Naive thymus-derived CD4-positive, alpha-beta T cell (primary cell): ENCODE data around the gene AADACL4. TPM values are rescaled to one million over a fixed set of nuclear protein-coding genes. Genes with fewer than 3 reads are reported as not detected.

Source experiments
- ATAC-seq: fragments of 150-1000 bp; cut with Tn5 transposase; 2 replicates; pipeline ENCODE4 v1.10.0; 2021; ENCODE audit warnings: mild to moderate bottlenecking, moderate library complexity
- CTCF ChIA-PET: fragments of 350-600 bp; sonication (Branson Sonifier 250); formaldehyde crosslinking; loops from one replicate; lab custom pipeline; 2021; ENCODE audit warnings: antibody characterized with exemption; lab: Charles Lee
- POLR2A ChIA-PET: fragments of 350-600 bp; sonication (Branson Sonifier 250); formaldehyde crosslinking; loops from one replicate; lab custom pipeline; 2021; ENCODE audit warnings: antibody characterized with exemption, inconsistent platforms; lab: Charles Lee
- DNase-seq, 9 donors: peaks; one replicate each; pipeline versions ENCODE4 v3.0.0 to v3.0.0-alpha.2; 2020 to 2022; ENCODE audit warnings: mixed read lengths in 1 of 9
- H3K27ac ChIP-seq: one replicate; pipeline ENCODE4 v1.7.0; 2013; ENCODE audit warnings: mild to moderate bottlenecking, low read depth, low read length, moderate library complexity
- H3K27me3 ChIP-seq, 2 donors: one replicate each; pipeline ENCODE4 v1.7.0; 2013; ENCODE audit warnings: low read length in 2 of 2, mild to moderate bottlenecking in 2 of 2, moderate library complexity in 2 of 2; ENCODE audit not compliant: control insufficient read depth in 2 of 2, insufficient read depth in 2 of 2
- H3K36me3 ChIP-seq, 3 experiments: 1 replicate in 2 of 3; 2 replicates in 1 of 3; pipeline ENCODE4 v1.7.0; 2013; ENCODE audit warnings: low read length in 3 of 3, mild to moderate bottlenecking in 3 of 3, moderate library complexity in 1 of 3; ENCODE audit not compliant: insufficient read depth in 3 of 3, control insufficient read depth in 2 of 3
- H3K4me1 ChIP-seq, 2 donors: one replicate each; pipeline ENCODE4 v1.7.0; 2013; ENCODE audit warnings: low read length in 2 of 2, mild to moderate bottlenecking in 2 of 2, moderate library complexity in 1 of 2; ENCODE audit not compliant: control insufficient read depth in 2 of 2, insufficient read depth in 2 of 2
- H3K4me3 ChIP-seq: 2 replicates; pipeline ENCODE4 v1.7.0; 2013; ENCODE audit warnings: mild to moderate bottlenecking, low read length
- H3K9me3 ChIP-seq, 3 experiments: 1 replicate in 2 of 3; 2 replicates in 1 of 3; pipeline ENCODE4 v1.7.0; 2013; ENCODE audit warnings: low read length in 3 of 3; ENCODE audit not compliant: control insufficient read depth in 2 of 3
- H3K27ac Mint-ChIP-seq, 9 donors: one replicate each; pipeline ENCODE4 v1.8.0; 2020 to 2022; ENCODE audit warnings: mixed read lengths in 9 of 9, mild to moderate bottlenecking in 8 of 9, moderate library complexity in 5 of 9, inconsistent platforms in 2 of 9
- H3K27me3 Mint-ChIP-seq, 5 donors: one replicate each; pipeline ENCODE4 v1.8.0; 2021 to 2022; ENCODE audit warnings: mixed read lengths in 5 of 5, mild to moderate bottlenecking in 1 of 5
- H3K36me3 Mint-ChIP-seq, 5 donors: one replicate each; pipeline ENCODE4 v1.8.0; 2020 to 2022; ENCODE audit warnings: mixed read lengths in 5 of 5, mild to moderate bottlenecking in 3 of 5, inconsistent platforms in 1 of 5
- H3K4me1 Mint-ChIP-seq, 7 donors: one replicate each; pipeline ENCODE4 v1.8.0; 2020 to 2022; ENCODE audit warnings: mixed read lengths in 7 of 7, mild to moderate bottlenecking in 3 of 7, inconsistent platforms in 1 of 7
- H3K4me3 Mint-ChIP-seq, 10 donors: one replicate each; pipeline ENCODE4 v1.8.0; 2020 to 2022; ENCODE audit warnings: mild to moderate bottlenecking in 10 of 10, mixed read lengths in 10 of 10, moderate library complexity in 6 of 10, inconsistent platforms in 2 of 10
- H3K9me3 Mint-ChIP-seq, 11 donors: one replicate each; pipeline ENCODE4 v1.8.0; 2020 to 2022; ENCODE audit warnings: mixed read lengths in 11 of 11, mild to moderate bottlenecking in 4 of 11, inconsistent platforms in 1 of 11, moderate library complexity in 1 of 11
- intact Hi-C, 2 donors: fragments of 100-400 bp; cut with micrococcal nuclease; formaldehyde crosslinking; loops; one replicate each; pipeline ENCODE4 v1.15.1; 2023
- polyA plus RNA-seq, 2 donors: library from polyadenylated mRNA; unstranded; fragments of 300-500 nt; fragmentation: Illumina TruSeq; gene quantifications; one replicate each; pipeline ENCODE4 v1.2.3, GENCODE V29; 2021
- total RNA-seq, 6 experiments: library from RNA in 5 of 6; stranded (reverse) in 5 of 6; gene quantifications; 1 replicate in 5 of 6; 2 replicates in 1 of 6; pipeline ENCODE4 v1.2.3 and lab custom pipeline; 2021 to 2026

AADACL4 gene
- total and polyA plus RNA-seq, 7 experiments from 2014 or later: not detected

DNA sequence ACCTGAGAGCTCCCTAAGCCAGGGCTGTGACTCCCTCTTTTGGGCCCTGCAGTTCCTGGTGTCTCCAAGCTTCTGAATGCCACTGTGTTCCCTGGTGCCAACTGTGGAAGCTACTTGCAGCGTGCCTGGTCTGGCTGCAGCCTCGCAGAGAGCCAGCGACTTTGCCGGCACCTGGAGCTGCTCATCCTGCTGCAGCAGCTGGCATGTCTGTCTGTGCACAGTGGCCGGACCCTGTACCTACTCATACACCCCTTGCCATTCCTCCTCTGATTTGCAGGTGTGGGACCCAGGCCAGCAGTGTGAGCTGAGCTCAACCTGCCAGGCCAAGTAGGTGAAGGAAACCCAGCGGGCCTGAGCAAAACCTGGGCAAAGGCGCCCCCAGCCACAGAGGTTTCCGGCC lies 12.3 kb upstream of the AADACL4 start:
- CTCF ChIA-PET: interaction anchor here (0.6 to 0.8 kb wide), 4 partner anchors 28 to 309 kb away, joined by 3 to 5 read pairs (median 3); no protein-coding TSS in a partner anchor
- Mint-ChIP-seq H3K4me3 (no peak overlapping the region), H3K4me1 (peaks cover 12 to 26% (median 22%) of the 10 kb centered on the region in 7 donors), H3K27ac (no peak overlapping the region), H3K27me3 (peaks cover 0 to 9% (median 0%) of the 10 kb centered on the region in 5 donors), H3K36me3 (no peaks in the 10 kb centered on the region), H3K9me3 (no peaks in the 10 kb centered on the region)
- no peaks in the 10 kb centered on the region for H3K9me3 ChIP-seq
- no peak overlapping the region for H3K4me3 ChIP-seq
- H3K27me3 ChIP-seq: no peaks in the 10 kb centered on the region
- H3K27ac ChIP-seq: no peak overlapping the region
- ATAC-seq (no peak), DNase-seq (no peak)
- peaks cover 0 to 9% of the 10 kb centered on the region in 2 donors for H3K4me1 ChIP-seq
- H3K36me3 ChIP-seq: no peaks in the 10 kb centered on the region
- intact Hi-C loops: no loop called here
- POLR2A ChIA-PET: no interaction called here

DNA sequence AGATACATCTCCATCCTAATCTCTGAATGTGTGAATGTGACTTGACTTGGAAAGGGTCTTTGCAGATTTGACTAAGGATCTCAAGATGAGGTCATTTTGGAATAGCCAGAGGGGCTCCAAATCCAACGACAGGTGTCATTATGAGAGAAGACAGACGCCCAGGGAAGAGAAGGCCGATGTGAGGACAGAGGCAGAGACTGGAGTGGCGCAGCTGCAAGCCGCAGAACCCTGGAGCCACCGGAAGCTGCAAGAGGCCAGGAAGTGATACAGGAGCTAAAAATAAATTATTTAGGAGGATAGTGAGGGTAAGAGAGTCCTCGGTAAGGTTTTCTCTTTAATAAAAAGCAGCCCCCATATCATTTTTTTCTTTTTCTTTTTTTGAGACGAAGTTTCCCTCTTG lies 9.7 kb upstream of the AADACL4 start:
- Mint-ChIP-seq H3K9me3 (peaks cover 0 to 6% (median under 1%) of the 10 kb centered on the region in 11 donors), H3K4me3 (peak overlapping the region in 5 of 10 donors; percentile 5 to 48 (median 39)), H3K36me3 (no peaks in the 10 kb centered on the region), H3K4me1 (peaks cover 4 to 16% (median 12%) of the 10 kb centered on the region in 7 donors), H3K27ac (peak overlapping the region in 3 of 9 donors; percentile 27 to 37 (median 32)), H3K27me3 (peaks cover 0 to 6% (median 0%) of the 10 kb centered on the region in 5 donors)
- Histone ChIP-seq H3K4me3 (no peak overlapping the region), H3K9me3 (peaks cover 0 to 4% (median 0%) of the 10 kb centered on the region in 3 experiments), H3K36me3 (no peaks in the 10 kb centered on the region), H3K4me1 (no peaks in the 10 kb centered on the region), H3K27me3 (no peaks in the 10 kb centered on the region), H3K27ac (no peak overlapping the region)
- ChIA-PET CTCF (interaction anchor here (1.0 kb wide), 1 partner anchor 321 kb away, joined by 3 read pairs; no protein-coding TSS in a partner anchor), POLR2A (no interaction called here)
- ATAC-seq: no peak
- DNase-seq: no peak
- intact Hi-C loops: no loop called here

DNA sequence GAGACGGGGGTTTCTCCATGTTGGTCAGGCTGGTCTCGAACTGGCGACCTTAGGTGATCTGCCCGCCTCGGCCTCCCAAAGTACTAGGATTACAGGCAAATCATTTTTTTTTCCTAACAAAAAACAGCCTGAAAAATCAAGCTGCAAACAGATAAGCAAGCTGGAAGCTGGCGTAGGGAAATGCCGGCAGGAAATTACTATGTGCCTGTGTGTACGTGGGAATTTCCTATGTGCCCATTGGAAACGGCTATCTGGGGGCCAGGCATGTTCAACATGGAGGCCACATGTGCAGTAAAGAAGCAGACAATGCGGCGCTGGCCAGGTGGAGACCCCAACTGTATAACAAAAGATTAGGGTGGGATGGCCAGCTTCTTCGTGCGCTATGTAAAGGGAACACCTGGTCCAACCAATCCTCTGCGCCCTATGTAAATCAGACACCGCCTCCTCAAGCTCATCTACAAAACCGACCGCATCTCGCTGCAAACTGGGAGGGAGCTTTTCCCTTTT lies 9.1 kb upstream of the AADACL4 start:
- no peaks in the 10 kb centered on the region for H3K36me3 Mint-ChIP-seq
- DNase-seq: no peak
- H3K9me3 ChIP-seq: peaks cover 0 to 10% (median 0%) of the 10 kb centered on the region in 3 experiments
- H3K27me3 ChIP-seq: no peaks in the 10 kb centered on the region
- ChIA-PET POLR2A (no interaction called here), CTCF (interaction anchor here (1.0 kb wide), 1 partner anchor 322 kb away, joined by 3 read pairs; no protein-coding TSS in a partner anchor)
- no peak overlapping the region for H3K27ac ChIP-seq
- intact Hi-C loops: no loop called here
- H3K27me3 Mint-ChIP-seq: peaks cover 0 to 3% (median 0%) of the 10 kb centered on the region in 5 donors
- no peak for ATAC-seq
- H3K4me1 ChIP-seq: no peaks in the 10 kb centered on the region
- H3K27ac Mint-ChIP-seq: no peak overlapping the region
- no peak overlapping the region for H3K4me3 ChIP-seq
- H3K4me1 Mint-ChIP-seq: peaks cover 4 to 16% (median 12%) of the 10 kb centered on the region in 7 donors
- H3K4me3 Mint-ChIP-seq: peak overlapping the region in 1 of 10 donors; percentile 22
- H3K9me3 Mint-ChIP-seq: peaks cover 0 to 12% (median 4%) of the 10 kb centered on the region in 11 donors
- H3K36me3 ChIP-seq: no peaks in the 10 kb centered on the region

DNA sequence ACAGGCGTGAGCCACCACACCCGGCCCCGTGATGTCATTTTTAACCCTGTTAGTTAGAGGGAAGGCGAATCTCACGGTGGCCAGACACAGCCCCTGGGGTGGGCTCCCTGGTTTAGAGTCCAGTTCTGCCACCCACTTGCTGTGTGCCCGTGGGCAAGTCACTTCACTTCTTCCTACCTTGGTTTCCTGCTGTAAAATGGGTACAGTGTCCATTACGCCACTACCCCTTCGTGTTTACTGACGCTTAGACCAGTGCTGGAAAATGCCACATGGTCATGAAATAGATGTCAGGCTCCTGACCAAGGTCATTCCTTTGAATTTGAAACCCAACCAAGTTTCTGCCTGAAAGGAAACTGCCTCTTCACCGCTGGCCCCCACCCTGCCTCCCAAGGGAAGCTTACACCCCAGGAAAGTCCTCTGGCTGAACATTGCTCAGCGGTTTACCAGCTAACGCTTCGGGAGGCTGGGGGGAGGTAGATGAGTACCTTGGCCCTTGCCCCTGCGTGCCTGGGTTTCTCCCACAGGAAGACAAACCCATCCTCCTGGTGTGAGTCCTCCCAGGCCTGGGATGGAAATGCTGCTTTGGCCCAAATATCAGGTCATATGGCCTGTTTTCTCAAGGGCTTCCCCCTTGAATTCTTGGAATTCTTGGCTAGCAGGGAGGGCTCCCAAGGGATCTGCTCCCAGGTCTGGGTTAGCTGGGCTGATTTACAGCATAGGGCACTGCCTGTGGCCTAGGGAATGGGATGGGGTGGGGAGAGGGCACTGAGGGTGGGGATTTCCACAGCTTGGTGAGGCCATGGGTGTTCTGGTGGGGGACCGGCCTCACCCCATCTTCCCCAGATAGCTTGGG lies 7.6 kb upstream of the AADACL4 start:
- peaks cover 0 to 3% (median 0%) of the 10 kb centered on the region in 5 donors for H3K27me3 Mint-ChIP-seq
- no peaks in the 10 kb centered on the region for H3K4me1 ChIP-seq
- intact Hi-C loops: no loop called here
- ATAC-seq: no peak
- H3K4me1 Mint-ChIP-seq: peaks cover 4 to 16% (median 12%) of the 10 kb centered on the region in 7 donors
- H3K27me3 ChIP-seq: no peaks in the 10 kb centered on the region
- peaks cover 0 to 6% (median 0%) of the 10 kb centered on the region in 5 donors for H3K36me3 Mint-ChIP-seq
- H3K9me3 Mint-ChIP-seq: peaks cover 0 to 28% (median 19%) of the 10 kb centered on the region in 11 donors
- H3K27ac Mint-ChIP-seq: no peak overlapping the region
- H3K27ac ChIP-seq: no peak overlapping the region
- no peaks in the 10 kb centered on the region for H3K36me3 ChIP-seq
- CTCF ChIA-PET: interaction anchor here (0.5 kb wide), 1 partner anchor 1086 kb away, joined by 3 read pairs; no protein-coding TSS in a partner anchor
- no peak overlapping the region for H3K4me3 ChIP-seq
- no peak for DNase-seq
- peaks cover 0 to 21% (median 0%) of the 10 kb centered on the region in 3 experiments for H3K9me3 ChIP-seq
- H3K4me3 Mint-ChIP-seq: no peak overlapping the region
- POLR2A ChIA-PET: no interaction called here

DNA sequence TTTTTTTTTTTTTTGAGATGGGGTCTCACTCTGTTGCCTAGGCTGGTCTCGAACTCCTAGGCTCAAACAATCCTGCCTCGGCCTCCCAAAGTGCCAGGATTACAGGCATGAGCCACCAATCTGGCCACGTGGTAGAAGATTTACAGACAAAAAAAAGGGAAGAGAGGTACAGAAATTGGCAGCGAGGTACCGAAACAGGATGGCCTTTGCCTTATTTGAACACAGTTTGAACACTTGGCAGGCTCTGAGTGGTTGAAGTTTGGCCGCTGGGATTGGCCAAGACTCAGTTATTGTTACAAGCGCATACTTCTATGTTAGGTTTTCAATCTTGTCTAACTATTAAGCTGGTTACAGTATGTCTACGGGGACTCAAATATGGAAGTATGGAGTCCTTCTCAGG lies 6.2 kb upstream of the AADACL4 start:
- ATAC-seq (no peak), DNase-seq (no peak)
- peaks cover 0 to 24% (median 0%) of the 10 kb centered on the region in 3 experiments for H3K9me3 ChIP-seq
- no peak overlapping the region for H3K27ac ChIP-seq
- Mint-ChIP-seq H3K36me3 (peaks cover 0 to 8% (median 0%) of the 10 kb centered on the region in 5 donors), H3K4me3 (no peak overlapping the region), H3K4me1 (peaks cover 2 to 11% (median 7%) of the 10 kb centered on the region in 7 donors), H3K9me3 (peaks cover 0 to 38% (median 22%) of the 10 kb centered on the region in 11 donors), H3K27ac (no peak overlapping the region), H3K27me3 (peaks cover 0 to 3% (median 0%) of the 10 kb centered on the region in 5 donors)
- H3K36me3 ChIP-seq: no peaks in the 10 kb centered on the region
- ChIA-PET POLR2A (no interaction called here), CTCF (no interaction called here)
- no peaks in the 10 kb centered on the region for H3K27me3 ChIP-seq
- intact Hi-C loops: no loop called here
- no peaks in the 10 kb centered on the region for H3K4me1 ChIP-seq
- H3K4me3 ChIP-seq: no peak overlapping the region

DNA sequence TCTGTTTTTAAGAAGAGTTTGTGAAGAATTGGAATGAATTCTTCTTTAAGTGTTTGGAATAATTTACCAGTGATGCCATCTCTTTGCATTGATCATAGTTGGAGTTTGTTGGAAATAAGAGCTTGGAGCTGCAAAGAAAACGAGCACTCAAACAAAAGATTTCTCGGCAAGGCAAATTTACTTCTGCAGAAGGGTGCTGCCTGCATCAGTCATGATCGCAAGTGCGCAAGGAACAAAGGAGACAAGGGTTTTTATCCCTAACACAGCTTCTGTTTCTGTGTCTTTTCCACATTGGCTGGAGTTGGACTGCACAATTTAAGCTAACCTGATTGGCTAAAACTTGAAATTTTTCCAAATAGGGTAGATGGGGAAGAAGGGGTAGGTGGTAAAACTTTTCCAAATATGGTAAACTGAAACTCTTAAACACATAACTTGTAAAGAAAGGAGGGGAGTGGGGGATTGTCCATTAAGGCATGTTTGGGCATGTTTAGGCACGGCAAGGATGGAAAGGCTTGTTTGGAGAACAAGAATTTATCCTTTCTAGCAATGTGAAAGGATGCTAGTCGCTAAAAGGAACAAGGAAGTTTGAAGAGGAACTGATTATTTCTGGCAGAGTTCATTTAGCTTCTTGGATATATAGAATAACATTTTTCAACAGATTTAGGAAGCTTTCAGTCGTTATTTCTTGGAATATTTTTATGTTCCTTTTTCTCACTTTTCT lies 3.5 kb upstream of the AADACL4 start:
- H3K36me3 Mint-ChIP-seq: peaks cover 0 to 8% (median 0%) of the 10 kb centered on the region in 5 donors
- H3K27ac Mint-ChIP-seq: no peak overlapping the region
- POLR2A ChIA-PET: interaction anchor here (1.2 kb wide), 1 partner anchor 9 kb away, joined by 3 read pairs; no protein-coding TSS in a partner anchor
- Histone ChIP-seq H3K4me1 (no peaks in the 10 kb centered on the region), H3K27me3 (no peaks in the 10 kb centered on the region), H3K9me3 (peaks cover 0 to 24% (median 0%) of the 10 kb centered on the region in 3 experiments), H3K36me3 (no peaks in the 10 kb centered on the region), H3K27ac (no peak overlapping the region), H3K4me3 (no peak overlapping the region)
- H3K4me3 Mint-ChIP-seq: no peak overlapping the region
- peaks cover 0 to 2% (median 0%) of the 10 kb centered on the region in 7 donors for H3K4me1 Mint-ChIP-seq
- peaks cover 0 to 41% (median 24%) of the 10 kb centered on the region in 11 donors for H3K9me3 Mint-ChIP-seq
- DNase-seq: no peak
- CTCF ChIA-PET: no interaction called here
- peaks cover 0 to 4% (median 0%) of the 10 kb centered on the region in 5 donors for H3K27me3 Mint-ChIP-seq
- no peak for ATAC-seq
- intact Hi-C loops: no loop called here
